ENCODE measurements around the gene HOXD10.

HOXD10 gene

DNA sequence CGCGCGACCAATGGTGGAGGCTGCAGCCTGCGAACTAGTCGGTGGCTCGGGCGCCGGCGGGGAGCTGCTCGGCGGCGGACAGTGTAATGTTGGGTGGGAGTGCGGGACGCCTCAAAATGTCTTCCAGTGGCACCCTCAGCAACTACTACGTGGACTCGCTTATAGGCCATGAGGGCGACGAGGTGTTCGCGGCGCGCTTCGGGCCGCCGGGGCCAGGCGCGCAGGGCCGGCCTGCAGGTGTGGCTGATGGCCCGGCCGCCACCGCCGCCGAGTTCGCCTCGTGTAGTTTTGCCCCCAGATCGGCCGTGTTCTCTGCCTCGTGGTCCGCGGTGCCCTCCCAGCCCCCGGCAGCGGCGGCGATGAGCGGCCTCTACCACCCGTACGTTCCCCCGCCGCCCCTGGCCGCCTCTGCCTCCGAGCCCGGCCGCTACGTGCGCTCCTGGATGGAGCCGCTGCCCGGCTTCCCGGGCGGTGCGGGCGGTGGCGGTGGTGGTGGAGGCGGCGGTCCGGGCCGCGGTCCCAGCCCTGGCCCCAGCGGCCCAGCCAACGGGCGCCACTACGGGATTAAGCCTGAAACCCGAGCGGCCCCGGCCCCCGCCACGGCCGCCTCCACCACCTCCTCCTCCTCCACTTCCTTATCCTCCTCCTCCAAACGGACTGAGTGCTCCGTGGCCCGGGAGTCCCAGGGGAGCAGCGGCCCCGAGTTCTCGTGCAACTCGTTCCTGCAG, 6.3 kb downstream of the HOXD10 start, which contains the start of gene HOXD9:
HOXD9 (plus strand) TSS at position 37 of the 728 bp plus-strand sequence; CDS start at position 87, 50 bp downstream.
- Histone ChIP-seq H2BK120ac (ENCODE audit: low read depth, low read length) (no peak within 1 kb of the TSS), H3K27ac (ENCODE audit: low read length, poor library complexity, severe bottlenecking) (no peak within 1 kb of the TSS), H3K4me1 (ENCODE audit: control insufficient read depth, insufficient read depth, low read depth, low read length) (peaks cover 18% of the 10 kb centered on the region), H3K27me3 (ENCODE audit: control insufficient read depth in 1 of 2, insufficient read depth in 1 of 2, low read length in 2 of 2) (peaks cover 47 to 90% of the 10 kb centered on the region in 2 experiments), H4K8ac (ENCODE audit: low read length) (no peak within 1 kb of the TSS), H3K4me2 (ENCODE audit: low read length, poor library complexity, severe bottlenecking) (peak within 1 kb of the TSS; percentile 69), H2AK5ac (ENCODE audit: low read length, severe bottlenecking) (no peak within 1 kb of the TSS), H3K9ac (ENCODE audit: low read length) (peak within 1 kb of the TSS; percentile 69), H3K23ac (ENCODE audit: low read length in 2 of 2) (peak within 1 kb of the TSS in 1 of 2 experiments; percentile 46), H2BK12ac (ENCODE audit: low read length in 2 of 2) (no peak within 1 kb of the TSS), H3K79me1 (replicated peaks; ENCODE audit: low read length, poor library complexity, severe bottlenecking) (no peaks in the 10 kb centered on the region), H3K14ac (ENCODE audit: low read length in 2 of 2) (no peak within 1 kb of the TSS), H3K36me3 (ENCODE audit: control insufficient read depth in 1 of 2, insufficient read depth in 2 of 2, low read depth in 1 of 2, low read length in 2 of 2) (no peaks in the 10 kb centered on the region), H3K9me3 (ENCODE audit: control insufficient read depth, low read length) (no peaks in the 10 kb centered on the region), H4K91ac (ENCODE audit: low read length) (no peak within 1 kb of the TSS), H2AFZ (ENCODE audit: low read depth, low read length) (peak within 1 kb of the TSS; percentile 29), H3K4me3 (ENCODE audit: insufficient read depth in 1 of 2, low read depth in 1 of 2, low read length in 2 of 2) (peak within 1 kb of the TSS; percentile 49 to 84), H3K18ac (ENCODE audit: low read depth in 1 of 2, low read length in 2 of 2) (no peak within 1 kb of the TSS), H2BK5ac (ENCODE audit: low read depth, low read length, poor library complexity, severe bottlenecking) (no peak within 1 kb of the TSS), H2BK15ac (ENCODE audit: low read depth, poor library complexity, severe bottlenecking) (no peak within 1 kb of the TSS), H3K4ac (ENCODE audit: low read depth in 1 of 2, low read length in 2 of 2) (no peak within 1 kb of the TSS)
- under 1% methylated on average over 52 of the region's 84 CpGs for WGBS
- DNase-seq, result no peak

DNA sequence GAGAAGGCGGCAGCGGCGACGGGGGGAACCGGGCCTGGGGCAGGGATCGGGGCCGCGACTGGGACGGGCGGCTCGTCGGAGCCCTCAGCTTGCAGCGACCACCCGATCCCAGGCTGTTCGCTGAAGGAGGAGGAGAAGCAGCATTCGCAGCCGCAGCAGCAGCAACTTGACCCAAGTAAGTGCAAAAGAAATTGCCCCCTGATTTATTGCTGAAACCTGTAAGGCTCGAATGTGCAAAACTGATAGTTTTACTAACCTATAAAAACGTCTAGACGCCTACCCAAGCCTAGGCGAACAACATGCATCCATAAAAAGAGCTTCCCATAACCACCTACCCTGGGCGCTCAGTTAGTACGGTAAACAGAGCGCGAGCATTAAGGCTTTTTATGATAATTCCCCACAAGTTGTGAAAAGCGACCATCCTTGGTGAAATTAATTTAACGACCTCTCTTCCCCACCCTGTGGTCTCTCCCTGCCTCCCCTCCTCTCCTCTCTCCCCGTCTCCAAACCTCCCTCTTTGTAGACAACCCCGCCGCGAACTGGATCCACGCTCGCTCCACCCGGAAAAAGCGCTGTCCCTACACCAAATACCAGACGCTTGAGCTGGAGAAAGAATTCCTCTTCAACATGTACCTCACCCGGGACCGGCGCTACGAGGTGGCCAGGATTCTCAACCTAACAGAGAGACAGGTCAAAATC, 7.0 kb downstream of the HOXD10 start:
- no peaks in the 10 kb centered on the region for H3K9me3 ChIP-seq (ENCODE audit: control insufficient read depth, low read length)
- WGBS, result 3% methylated on average over 40 of the region's 40 CpGs
- H2BK5ac ChIP-seq (ENCODE audit: low read depth, low read length, poor library complexity, severe bottlenecking), result no peak overlapping the region
- no peak for DNase-seq
- H2BK120ac ChIP-seq (ENCODE audit: low read depth, low read length), result no peak overlapping the region
- H3K79me1 ChIP-seq (replicated peaks; ENCODE audit: low read length, poor library complexity, severe bottlenecking), result no peaks in the 10 kb centered on the region
- peak overlapping the region; percentile 29 for H2AFZ ChIP-seq (ENCODE audit: low read depth, low read length)
- no peak overlapping the region for H4K8ac ChIP-seq (ENCODE audit: low read length)
- H4K91ac ChIP-seq (ENCODE audit: low read length), result no peak overlapping the region
- H3K9ac ChIP-seq (ENCODE audit: low read length), result peak overlapping the region; percentile 69
- no peaks in the 10 kb centered on the region for H3K36me3 ChIP-seq (ENCODE audit: control insufficient read depth in 1 of 2, insufficient read depth in 2 of 2, low read depth in 1 of 2, low read length in 2 of 2)
- H2BK12ac ChIP-seq (ENCODE audit: low read length in 2 of 2), result no peak overlapping the region
- peaks cover 22% of the 10 kb centered on the region for H3K4me1 ChIP-seq (ENCODE audit: control insufficient read depth, insufficient read depth, low read depth, low read length)
- H3K27ac ChIP-seq (ENCODE audit: low read length, poor library complexity, severe bottlenecking), result no peak overlapping the region
- H3K4me3 ChIP-seq (ENCODE audit: insufficient read depth in 1 of 2, low read depth in 1 of 2, low read length in 2 of 2), result peak overlapping the region; percentile 49 to 84
- no peak overlapping the region for H3K18ac ChIP-seq (ENCODE audit: low read depth in 1 of 2, low read length in 2 of 2)
- no peak overlapping the region for H2BK15ac ChIP-seq (ENCODE audit: low read depth, poor library complexity, severe bottlenecking)
- no peak overlapping the region for H3K4ac ChIP-seq (ENCODE audit: low read depth in 1 of 2, low read length in 2 of 2)
- H3K14ac ChIP-seq (ENCODE audit: low read length in 2 of 2), result no peak overlapping the region
- H3K27me3 ChIP-seq (ENCODE audit: control insufficient read depth in 1 of 2, insufficient read depth in 1 of 2, low read length in 2 of 2), result peaks cover 39 to 90% of the 10 kb centered on the region in 2 experiments
- no peak overlapping the region for H3K23ac ChIP-seq (ENCODE audit: low read length in 2 of 2)
- peak overlapping the region; percentile 69 for H3K4me2 ChIP-seq (ENCODE audit: low read length, poor library complexity, severe bottlenecking)
- no peak overlapping the region for H2AK5ac ChIP-seq (ENCODE audit: low read length, severe bottlenecking)

DNA sequence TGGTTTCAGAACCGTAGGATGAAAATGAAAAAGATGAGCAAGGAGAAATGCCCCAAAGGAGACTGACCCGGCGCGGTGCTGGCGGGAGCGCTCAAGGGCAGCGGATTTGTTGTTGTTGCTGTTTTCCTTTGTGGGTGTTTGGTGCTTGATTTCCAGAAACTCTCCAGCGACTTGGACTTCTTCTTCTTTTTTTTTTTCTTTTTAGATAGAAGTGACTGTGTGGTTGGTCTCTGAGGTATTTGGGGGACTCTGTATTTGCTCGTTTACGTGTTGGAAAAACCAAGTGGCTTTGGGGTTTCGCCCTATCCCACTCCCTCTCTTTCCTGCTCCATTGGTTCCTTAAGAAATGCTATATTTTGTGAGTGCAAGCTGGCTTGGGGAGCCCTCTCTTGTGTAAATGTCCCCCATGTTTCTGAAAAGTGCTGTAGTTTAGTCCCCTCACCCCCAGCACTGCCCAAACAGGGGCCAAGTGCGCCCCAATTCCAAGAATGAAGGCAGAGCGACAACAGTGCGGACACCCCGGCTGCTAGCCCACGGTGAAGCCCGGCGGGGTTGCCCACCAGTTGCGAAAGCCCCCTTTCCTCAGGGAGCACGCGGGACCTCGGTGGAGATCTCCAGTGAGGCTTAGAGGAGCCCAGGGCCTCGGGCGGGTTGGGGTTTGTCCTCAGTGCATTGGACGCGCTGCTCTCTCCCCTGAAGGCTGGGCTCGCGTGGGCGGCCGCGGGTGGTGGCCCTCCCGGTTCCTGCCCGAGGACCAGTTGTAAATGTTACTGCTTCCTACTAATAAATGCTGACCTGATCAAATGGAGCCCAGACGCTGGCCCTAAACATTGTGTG, 7.8 kb downstream of the HOXD10 start:
- no peaks in the 10 kb centered on the region for H3K79me1 ChIP-seq (replicated peaks; ENCODE audit: low read length, poor library complexity, severe bottlenecking)
- H3K23ac ChIP-seq (ENCODE audit: low read length in 2 of 2), result no peak overlapping the region
- H3K9ac ChIP-seq (ENCODE audit: low read length), result peak overlapping the region; percentile 69
- peak overlapping the region in 1 of 2 experiments; percentile 84 for H3K4me3 ChIP-seq (ENCODE audit: insufficient read depth in 1 of 2, low read depth in 1 of 2, low read length in 2 of 2)
- H3K36me3 ChIP-seq (ENCODE audit: control insufficient read depth in 1 of 2, insufficient read depth in 2 of 2, low read depth in 1 of 2, low read length in 2 of 2), result no peaks in the 10 kb centered on the region
- no peak overlapping the region for H3K18ac ChIP-seq (ENCODE audit: low read depth in 1 of 2, low read length in 2 of 2)
- H4K91ac ChIP-seq (ENCODE audit: low read length), result no peak overlapping the region
- no peak overlapping the region for H2AK5ac ChIP-seq (ENCODE audit: low read length, severe bottlenecking)
- H3K4me2 ChIP-seq (ENCODE audit: low read length, poor library complexity, severe bottlenecking), result no peak overlapping the region
- H2BK12ac ChIP-seq (ENCODE audit: low read length in 2 of 2), result no peak overlapping the region
- no peak overlapping the region for H2AFZ ChIP-seq (ENCODE audit: low read depth, low read length)
- no peak overlapping the region for H2BK120ac ChIP-seq (ENCODE audit: low read depth, low read length)
- H3K4ac ChIP-seq (ENCODE audit: low read depth in 1 of 2, low read length in 2 of 2), result no peak overlapping the region
- H3K27ac ChIP-seq (ENCODE audit: low read length, poor library complexity, severe bottlenecking), result no peak overlapping the region
- H3K27me3 ChIP-seq (ENCODE audit: control insufficient read depth in 1 of 2, insufficient read depth in 1 of 2, low read length in 2 of 2), result peaks cover 33 to 90% of the 10 kb centered on the region in 2 experiments
- WGBS, result 24% methylated on average over 30 of the region's 34 CpGs
- H2BK15ac ChIP-seq (ENCODE audit: low read depth, poor library complexity, severe bottlenecking), result no peak overlapping the region
- peaks cover 28% of the 10 kb centered on the region for H3K4me1 ChIP-seq (ENCODE audit: control insufficient read depth, insufficient read depth, low read depth, low read length)
- no peak overlapping the region for H3K14ac ChIP-seq (ENCODE audit: low read length in 2 of 2)
- no peak overlapping the region for H4K8ac ChIP-seq (ENCODE audit: low read length)
- no peak overlapping the region for H2BK5ac ChIP-seq (ENCODE audit: low read depth, low read length, poor library complexity, severe bottlenecking)
- no peaks in the 10 kb centered on the region for H3K9me3 ChIP-seq (ENCODE audit: control insufficient read depth, low read length)
- no peak for DNase-seq

Data from mesenchymal stem cell (in vitro differentiated cells and primary cell).